Measurements from ENCODE around the gene MPZ.
"Not testable (repeated sequence)": the region's sequence is repeated elsewhere in the genome, so short reads cannot be mapped to it uniquely, and the experiment has no call there.

GRCh38 chr1:161255955-161256520, 53.7 kb downstream of the MPZ start:
- not testable (repeated sequence) for TF ChIP-seq ZNF311 (CRISPR knock-in tag; IDR thresholded peaks at IDR 0.05); POLR2G (IDR thresholded peaks at IDR 0.05; ENCODE audit: low read depth, low read length); HMGXB4 (CRISPR knock-in tag; IDR thresholded peaks at IDR 0.05); TOE1 (IDR thresholded peaks at IDR 0.05; ENCODE audit: borderline replicate concordance); TOE1 (CRISPR knock-in tag; IDR thresholded peaks at IDR 0.05; ENCODE audit: borderline replicate concordance, low read depth); NFE2L1 (tag; IDR thresholded peaks at IDR 0.05; ENCODE audit: borderline replicate concordance, low read depth); ZNF699 (CRISPR knock-in tag; IDR thresholded peaks at IDR 0.05; ENCODE audit: insufficient replicate concordance); SPI1 (IDR thresholded peaks at IDR 0.05; ENCODE audit: borderline replicate concordance, low read depth, low read length); TEAD4 (IDR thresholded peaks at IDR 0.05; ENCODE audit: low read length); TEAD4 (CRISPR knock-in tag; IDR thresholded peaks at IDR 0.05; ENCODE audit: borderline replicate concordance); MEIS2 (IDR thresholded peaks at IDR 0.05; ENCODE audit: partially characterized antibody)
